GM21367 (cell line): ENCODE measurements around the gene FNDC11.

Experiments used
- ATAC-seq: cut with Tn5 transposase; IDR thresholded peaks from one replicate; pipeline ENCODE4 v1.9.1; 2021; ENCODE audit not compliant: unreplicated experiment

FNDC11 gene

GRCh38 chr20:63579017-63579694, 25.2 kb downstream of the FNDC11 start:
- ATAC-seq, result no peak

- no peak for ATAC-seq
Observed at GRCh38 chr20:63580796-63581461, 27.0 kb downstream of the FNDC11 start.

- ATAC-seq, result no peak
Observed at GRCh38 chr20:63582382-63583063, 28.6 kb downstream of the FNDC11 start.

GRCh38 chr20:63585616-63586565, 31.9 kb downstream of the FNDC11 start:
- ATAC-seq, result no peak

- ATAC-seq, result no peak
Observed at GRCh38 chr20:63586797-63587196, 32.8 kb downstream of the FNDC11 start.

GRCh38 chr20:63587256-63587655, 33.3 kb downstream of the FNDC11 start:
- ATAC-seq, result no peak

GRCh38 chr20:63587776-63588591, 34.0 kb downstream of the FNDC11 start:
- no peak for ATAC-seq

- no peak for ATAC-seq
Observed at GRCh38 chr20:63588641-63589041, 34.7 kb downstream of the FNDC11 start.

GRCh38 chr20:63589261-63590217, 35.6 kb downstream of the FNDC11 start:
- ATAC-seq, result no peak

GRCh38 chr20:63590218-63591146, 36.5 kb downstream of the FNDC11 start:
- no peak for ATAC-seq

GRCh38 chr20:63591147-63591533, 37.2 kb downstream of the FNDC11 start:
- no peak for ATAC-seq

- ATAC-seq, result no peak
Observed at GRCh38 chr20:63591786-63592355, 37.9 kb downstream of the FNDC11 start.

GRCh38 chr20:63592661-63593060, 38.7 kb downstream of the FNDC11 start:
- ATAC-seq, result no peak

- no peak for ATAC-seq
Observed at GRCh38 chr20:63594043-63594561, 40.1 kb downstream of the FNDC11 start.

- ATAC-seq, result no peak
Observed at GRCh38 chr20:63595416-63596127, 41.6 kb downstream of the FNDC11 start.

GRCh38 chr20:63596423-63596822, 42.5 kb downstream of the FNDC11 start:
- ATAC-seq, result no peak
